Measurements from ENCODE around the gene BANP. TPM values are rescaled to one million over a fixed set of nuclear protein-coding genes. Genes with fewer than 3 reads are reported as not detected.
"Not testable (repeated sequence)": the region's sequence is repeated elsewhere in the genome, so short reads cannot be mapped to it uniquely, and the experiment has no call there.

The BANP gene
- total RNA-seq, 1 experiment from 2014 or later = 13.6 TPM

- DNase-seq (ENCODE audit: low read depth, low spot score) = no peak
- in situ Hi-C loops (cut with HindIII; ENCODE audit: low pct_unique_long_range_greater_than_20kb, low sequenced_read_pairs) = no loop called here
Measured at GRCh38 chr16:88103011-88103410, 151.8 kb downstream of the BANP start.

- in situ Hi-C loops (cut with HindIII; ENCODE audit: low pct_unique_long_range_greater_than_20kb, low sequenced_read_pairs) = no loop called here
- no peak for DNase-seq (ENCODE audit: low read depth, low spot score)
Measured at GRCh38 chr16:88103581-88104188, 152.5 kb downstream of the BANP start.

DNA sequence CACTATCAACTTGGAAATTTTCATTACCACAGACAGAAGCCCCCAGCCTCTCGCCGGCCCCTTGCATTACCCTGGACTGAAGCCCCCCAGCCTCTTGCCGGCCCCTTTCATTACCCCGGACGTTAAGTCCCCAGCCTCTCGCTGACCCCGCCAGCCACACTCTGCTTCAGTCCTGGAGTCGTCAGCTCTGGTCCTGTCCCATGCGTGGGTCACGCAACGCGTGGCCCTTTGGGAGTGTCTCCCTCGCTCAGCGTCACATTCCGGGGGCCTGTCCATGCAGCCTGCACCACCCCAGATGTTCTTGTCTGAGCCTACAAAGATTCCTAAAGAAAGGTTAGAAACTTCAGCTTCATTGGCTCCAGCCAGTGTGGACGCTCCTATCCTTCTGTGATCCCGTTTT, 153.1 kb downstream of the BANP start:
- in situ Hi-C loops (cut with HindIII; ENCODE audit: low pct_unique_long_range_greater_than_20kb, low sequenced_read_pairs); DNase-seq (ENCODE audit: low read depth, low spot score): not testable (repeated sequence)

- not testable (repeated sequence) for DNase-seq (ENCODE audit: low read depth, low spot score)
Measured at GRCh38 chr16:88105574-88106140, 154.4 kb downstream of the BANP start.

DNA sequence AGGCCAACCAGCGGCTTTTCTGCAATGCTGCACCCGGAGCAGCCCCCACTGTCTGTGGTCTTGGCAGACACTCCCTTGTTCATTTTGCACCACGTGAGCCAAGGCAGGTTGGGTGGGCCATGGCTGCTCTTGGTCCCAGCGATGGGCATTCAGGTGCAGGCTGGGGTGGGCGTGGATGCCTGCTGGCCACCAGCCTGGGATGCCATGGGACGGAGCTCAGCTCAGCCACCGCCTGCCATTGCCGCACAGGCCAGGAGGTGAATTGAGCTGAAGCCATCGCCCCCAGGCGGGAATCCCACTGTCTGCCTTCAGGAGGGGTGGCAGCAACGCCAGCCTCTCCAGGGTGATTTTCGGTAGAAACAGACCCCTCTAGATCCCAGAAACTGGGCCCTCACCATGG, 155.3 kb downstream of the BANP start:
- DNase-seq (ENCODE audit: low read depth, low spot score); in situ Hi-C loops (cut with HindIII; ENCODE audit: low pct_unique_long_range_greater_than_20kb, low sequenced_read_pairs): not testable (repeated sequence)

More at GRCh38 chr16:88105574-88106140, 154.4 kb downstream of the BANP start:
- in situ Hi-C loops (cut with HindIII; ENCODE audit: low pct_unique_long_range_greater_than_20kb, low sequenced_read_pairs) = not testable (repeated sequence)

DNA sequence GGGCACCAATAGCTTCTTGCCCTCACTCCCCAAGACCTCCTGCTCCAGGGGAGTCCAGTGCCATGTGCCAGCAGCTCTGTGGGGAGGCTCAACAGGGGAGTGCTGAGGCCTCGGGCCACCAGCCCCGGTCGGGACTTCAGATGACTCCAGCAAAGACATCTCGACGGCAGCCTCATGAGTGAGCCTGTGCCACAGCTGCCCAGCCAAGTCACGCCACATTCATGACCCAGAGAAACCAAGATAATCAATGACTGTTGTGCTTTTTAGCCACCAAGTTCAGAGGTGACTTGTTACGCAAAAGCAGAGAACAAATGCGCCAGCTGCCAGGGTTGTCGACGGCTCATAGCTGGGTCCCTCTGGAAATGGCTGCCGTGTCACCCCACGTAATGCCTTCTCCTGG, 157.5 kb downstream of the BANP start:
- no peak for DNase-seq (ENCODE audit: low read depth, low spot score)
- in situ Hi-C loops (cut with HindIII; ENCODE audit: low pct_unique_long_range_greater_than_20kb, low sequenced_read_pairs) = no loop called here

DNA sequence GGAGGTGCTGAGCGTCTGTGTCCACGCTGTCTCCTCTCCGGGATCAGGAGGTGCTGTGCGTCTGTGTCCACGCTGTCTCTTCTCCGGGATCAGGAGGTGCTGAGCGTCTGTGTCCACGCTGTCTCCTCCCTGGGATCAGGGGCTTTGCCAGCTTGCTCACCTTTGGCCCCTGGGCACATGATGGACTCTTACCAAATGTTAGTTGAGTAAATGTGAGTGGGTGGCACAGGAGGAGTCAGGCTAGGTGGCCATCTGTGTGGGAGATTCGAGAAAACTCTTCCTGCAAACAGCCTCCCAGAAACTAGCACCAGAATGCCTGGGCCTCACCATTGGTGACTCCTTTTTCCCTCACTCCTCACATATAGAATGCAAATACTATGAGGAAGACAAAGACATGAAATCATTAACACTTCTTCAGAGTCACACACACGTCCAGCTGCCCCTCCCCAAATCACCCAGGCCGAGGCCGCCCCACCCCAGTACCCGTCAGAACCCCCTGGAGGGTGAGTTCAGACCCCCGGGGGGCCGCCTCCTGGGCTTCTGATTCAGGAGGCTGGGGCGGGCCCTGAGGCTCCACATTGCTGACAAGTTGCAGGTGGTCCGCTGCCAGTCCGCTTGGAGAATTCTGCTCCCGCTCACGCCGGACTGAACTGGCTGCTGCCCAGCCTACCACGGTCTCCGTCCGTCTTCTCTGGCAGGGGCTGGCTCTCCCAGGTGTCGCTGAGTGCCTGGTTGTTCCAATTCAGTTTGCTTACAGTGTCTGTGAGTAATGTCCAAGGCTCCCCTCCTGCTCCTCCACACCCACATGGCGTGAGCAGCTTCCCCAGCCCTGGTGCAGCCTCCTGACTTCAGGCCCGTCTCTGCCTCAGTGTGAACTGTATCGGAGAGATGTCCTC, 158.7 kb downstream of the BANP start:
- DNase-seq (ENCODE audit: low read depth, low spot score); in situ Hi-C loops (cut with HindIII; ENCODE audit: low pct_unique_long_range_greater_than_20kb, low sequenced_read_pairs): not testable (repeated sequence)

- DNase-seq (ENCODE audit: low read depth, low spot score); in situ Hi-C loops (cut with HindIII; ENCODE audit: low pct_unique_long_range_greater_than_20kb, low sequenced_read_pairs): not testable (repeated sequence)
Measured at GRCh38 chr16:88110875-88111494, 159.8 kb downstream of the BANP start.

DNA sequence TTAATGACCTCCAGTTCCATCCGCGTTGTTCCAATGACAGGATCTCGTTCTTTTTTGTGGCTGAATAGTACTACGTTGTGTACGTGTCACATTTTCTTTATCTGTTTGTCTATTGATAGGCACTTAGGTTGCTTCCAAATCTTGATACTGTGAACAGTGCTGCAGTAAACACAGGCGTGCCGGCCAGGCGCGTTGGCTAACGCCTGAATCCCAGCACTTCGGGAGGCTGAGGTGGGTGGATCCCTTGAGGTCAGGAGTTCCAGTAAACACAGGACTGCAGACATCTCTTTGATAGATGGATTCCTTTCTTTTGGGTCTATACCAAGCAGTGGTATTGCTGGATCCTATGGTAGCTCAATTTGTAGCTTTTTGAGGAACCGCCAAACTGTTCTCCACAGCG, 160.7 kb downstream of the BANP start:
- in situ Hi-C loops (cut with HindIII; ENCODE audit: low pct_unique_long_range_greater_than_20kb, low sequenced_read_pairs); DNase-seq (ENCODE audit: low read depth, low spot score): not testable (repeated sequence)

GRCh38 chr16:88113545-88114045, 162.4 kb downstream of the BANP start:
- DNase-seq (ENCODE audit: low read depth, low spot score) = no peak
- in situ Hi-C loops (cut with HindIII; ENCODE audit: low pct_unique_long_range_greater_than_20kb, low sequenced_read_pairs) = no loop called here

DNA sequence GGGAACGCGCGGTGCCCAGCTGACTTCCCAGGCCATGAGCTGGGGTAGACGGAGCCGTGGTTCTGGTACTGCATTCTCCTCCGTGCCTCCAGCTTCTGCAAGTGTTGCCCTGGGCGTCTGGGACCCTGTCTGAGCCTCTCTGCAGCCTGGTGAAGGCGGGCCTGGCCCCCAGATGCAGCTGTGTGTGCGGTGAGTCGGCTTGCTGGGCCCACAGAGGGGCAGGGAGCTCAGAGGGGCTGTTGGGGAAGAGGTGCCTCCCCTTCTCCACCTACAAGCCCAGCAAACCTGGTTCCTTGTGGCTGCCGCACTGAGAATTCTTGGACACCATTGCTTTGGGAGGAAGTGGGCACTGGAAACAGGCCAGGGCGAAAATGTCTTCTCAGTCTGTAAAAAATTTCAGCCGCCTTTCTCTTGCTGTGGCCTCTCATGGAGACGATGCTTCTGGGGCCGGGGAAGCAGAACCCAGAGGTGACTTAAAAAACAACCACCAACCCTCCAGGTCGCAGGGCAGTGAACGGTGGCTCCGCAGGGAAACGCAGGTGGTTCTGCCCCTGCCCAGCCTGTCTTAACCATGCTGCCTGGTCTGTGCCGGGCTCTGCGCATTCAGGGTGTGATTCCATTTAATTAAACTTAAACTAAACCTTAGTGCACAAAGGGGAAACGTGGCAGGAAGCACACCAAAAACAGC, 163.5 kb downstream of the BANP start:
- DNase-seq (ENCODE audit: low read depth, low spot score); in situ Hi-C loops (cut with HindIII; ENCODE audit: low pct_unique_long_range_greater_than_20kb, low sequenced_read_pairs): not testable (repeated sequence)

DNA sequence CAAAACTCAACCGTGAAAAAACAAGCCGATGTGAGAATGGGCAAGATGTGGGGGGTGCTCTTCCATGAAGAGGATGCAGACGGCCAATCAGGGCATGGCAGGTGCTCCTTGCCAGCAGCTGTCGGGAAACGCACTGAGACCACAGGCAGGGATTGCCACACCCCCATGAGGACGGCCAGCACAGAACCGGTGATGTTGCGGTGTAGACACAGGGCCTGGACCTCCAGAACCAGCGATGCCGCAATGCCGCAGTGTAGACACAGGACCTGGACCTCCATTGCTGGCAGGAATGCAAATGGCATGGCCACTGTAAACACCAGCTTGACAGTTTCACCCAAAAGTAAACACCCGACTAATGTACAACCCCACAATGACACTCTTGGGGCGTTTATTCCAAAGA, 164.9 kb downstream of the BANP start:
- DNase-seq (ENCODE audit: low read depth, low spot score) = no peak
- in situ Hi-C loops (cut with HindIII; ENCODE audit: low pct_unique_long_range_greater_than_20kb, low sequenced_read_pairs) = no loop called here

DNA sequence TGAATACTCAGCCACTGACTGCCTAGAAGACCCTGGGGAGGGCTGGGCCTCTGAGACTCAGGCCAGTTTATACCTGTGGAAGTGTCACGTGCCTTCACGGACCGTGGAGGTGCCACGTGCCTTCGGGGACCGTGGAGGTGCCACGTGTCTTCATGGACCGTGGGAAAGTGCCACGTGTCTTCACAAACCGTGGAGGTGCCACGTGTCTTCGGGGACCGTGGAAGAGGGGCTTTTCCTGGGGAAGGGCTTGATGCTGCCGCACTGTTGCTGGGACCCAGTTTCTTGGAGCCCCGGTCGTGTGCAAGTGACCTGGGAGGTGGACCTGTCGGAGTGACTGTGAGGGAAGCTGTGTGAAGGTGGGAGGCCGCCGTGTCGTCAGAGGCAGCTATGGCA, 166.2 kb downstream of the BANP start:
- in situ Hi-C loops (cut with HindIII; ENCODE audit: low pct_unique_long_range_greater_than_20kb, low sequenced_read_pairs) = no loop called here
- DNase-seq (ENCODE audit: low read depth, low spot score) = no peak

GRCh38 chr16:88118376-88118775, 167.1 kb downstream of the BANP start:
- in situ Hi-C loops (cut with HindIII; ENCODE audit: low pct_unique_long_range_greater_than_20kb, low sequenced_read_pairs) = no loop called here
- DNase-seq (ENCODE audit: low read depth, low spot score) = no peak

DNA sequence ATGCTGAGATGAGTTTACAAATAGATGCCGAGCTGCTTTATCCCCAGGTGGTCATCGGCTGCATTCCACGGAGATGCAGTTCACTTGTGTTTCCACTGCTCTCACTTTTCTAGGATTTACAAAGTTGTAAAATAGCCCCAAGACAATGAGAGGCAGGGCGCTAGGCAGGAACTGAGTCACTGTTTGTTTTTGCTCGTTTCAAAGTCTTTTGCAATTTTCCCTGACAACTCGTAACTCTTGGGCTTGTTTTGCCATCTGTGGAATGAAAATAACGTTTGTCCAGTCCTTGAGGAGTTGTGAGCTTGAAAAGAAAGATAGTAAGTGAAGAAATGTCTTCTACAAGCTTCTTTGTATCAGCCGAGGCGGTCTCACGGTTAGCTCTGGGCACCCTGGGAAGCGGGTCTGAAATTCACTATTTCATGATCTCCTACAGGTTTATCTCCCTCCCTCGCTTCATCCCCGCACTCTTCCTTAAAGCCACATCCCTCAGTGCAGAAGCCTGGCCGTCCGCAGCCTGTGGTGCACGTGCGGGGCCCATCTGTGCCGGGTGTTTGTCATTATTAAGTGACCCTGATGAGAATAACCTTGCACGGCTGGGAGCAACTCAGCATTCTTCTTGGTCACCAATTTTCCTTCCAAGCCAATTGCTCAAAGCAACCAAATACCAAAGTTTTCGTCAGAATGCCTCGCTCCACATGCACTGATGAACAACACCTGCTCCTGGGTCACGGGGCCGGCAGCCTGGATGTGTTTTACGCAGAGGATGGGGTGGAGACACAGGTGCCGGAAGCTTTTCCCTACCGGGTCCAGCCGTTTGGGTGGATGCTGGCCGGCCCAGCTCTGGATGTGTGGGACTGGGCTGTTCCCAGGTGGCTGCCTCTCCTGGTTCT, 167.9 kb downstream of the BANP start:
- DNase-seq (ENCODE audit: low read depth, low spot score); in situ Hi-C loops (cut with HindIII; ENCODE audit: low pct_unique_long_range_greater_than_20kb, low sequenced_read_pairs): not testable (repeated sequence)

DNA sequence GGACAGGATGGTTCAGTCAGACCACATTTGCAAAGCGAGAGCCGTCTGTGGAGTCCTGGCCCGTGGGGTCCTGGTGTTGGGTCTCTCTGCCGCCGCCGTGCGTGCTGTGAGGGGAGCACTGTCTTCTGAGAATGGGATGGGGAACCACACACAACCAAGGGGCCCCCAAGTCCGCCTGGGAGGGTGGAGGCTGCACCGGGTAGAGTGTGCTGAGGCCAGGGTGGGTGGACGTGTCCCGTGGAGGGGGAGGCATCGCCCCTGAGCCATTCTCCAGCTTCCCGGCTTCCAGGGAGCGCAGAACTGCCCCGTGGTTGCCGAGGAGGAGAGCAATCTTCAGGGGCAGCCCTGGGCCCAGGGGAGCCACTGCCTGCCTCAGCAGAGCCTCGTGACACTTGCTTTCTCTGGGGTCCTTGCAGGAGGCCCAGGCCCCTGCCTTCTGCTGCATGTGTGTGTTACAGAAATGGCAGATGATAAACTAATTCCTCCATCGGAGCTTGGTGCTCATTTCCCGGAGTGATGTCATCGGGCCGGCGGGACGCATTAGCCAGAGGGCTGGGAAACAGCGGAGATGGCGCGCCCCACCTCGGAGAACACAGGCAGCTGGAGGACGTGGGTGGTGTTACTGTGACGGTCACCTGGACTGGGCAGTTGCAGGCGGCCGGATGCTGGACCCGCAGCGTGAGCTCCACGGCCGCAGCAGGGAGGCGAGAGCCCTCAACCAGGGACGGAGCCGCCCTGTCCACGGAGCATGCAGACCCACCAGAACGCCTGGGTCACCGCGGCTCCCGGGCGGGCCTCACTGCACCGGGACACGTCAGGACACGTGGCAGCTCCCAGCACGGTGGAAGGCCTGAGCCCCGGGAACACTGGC, 168.9 kb downstream of the BANP start:
- in situ Hi-C loops (cut with HindIII; ENCODE audit: low pct_unique_long_range_greater_than_20kb, low sequenced_read_pairs) = not testable (repeated sequence)

More for the DNA sequence above, 168.9 kb downstream of the BANP start:
- DNase-seq (ENCODE audit: low read depth, low spot score) = not testable (repeated sequence)
